GM23338 (cell line): ENCODE data around the gene CXorf65.

Source experiments
- CREB1 ChIP-seq: fragments of 250-450 bp; sonication (Bioruptor Pico); IDR thresholded peaks from 2 replicates; pipeline ENCODE4 v1.5.0; 2020; ENCODE audit warnings: low read depth, mild to moderate bottlenecking, moderate library complexity
- CTCF ChIP-seq, 2 experiments: fragments of 200-600 bp in 1 of 2; sonication (generic) in 1 of 2; conservative IDR thresholded peaks; 2 replicates each; pipeline versions ENCODE4 v1.5.1 to v1.6.1; 2016 to 2017; ENCODE audit warnings: antibody characterized with exemption in 2 of 2, low read depth in 2 of 2, mild to moderate bottlenecking in 2 of 2, moderate library complexity in 1 of 2
- EZH2 ChIP-seq: fragments of 200-600 bp; sonication (generic); IDR thresholded peaks from one replicate; pipeline ENCODE4 v1.8.0; 2017; ENCODE audit warnings: antibody characterized with exemption, mild to moderate bottlenecking, low read depth; ENCODE audit not compliant: unreplicated experiment
- EZH2phosphoT487 ChIP-seq: fragments of 200-600 bp; sonication (generic); IDR thresholded peaks from one replicate; pipeline ENCODE4 v1.8.1; 2018; ENCODE audit warnings: antibody characterized with exemption; ENCODE audit not compliant: unreplicated experiment
- POLR2AphosphoS5 ChIP-seq: IDR thresholded peaks from 2 replicates; pipeline ENCODE4 v1.6.1; 2016; ENCODE audit warnings: antibody characterized with exemption, low read depth
- REST ChIP-seq: IDR thresholded peaks from one replicate; pipeline ENCODE4 v1.6.1; 2018; ENCODE audit warnings: antibody characterized with exemption; ENCODE audit not compliant: unreplicated experiment
- ZNF114 ChIP-seq: fragments of 250-450 bp; sonication (Bioruptor Pico); IDR thresholded peaks from 2 replicates; pipeline ENCODE4 v1.5.0; 2020; ENCODE audit warnings: mild to moderate bottlenecking, moderate library complexity

GRCh38 chrX:71081330-71082123, 25.0 kb downstream of the CXorf65 start:
- no peak for TF ChIP-seq CTCF (conservative IDR thresholded peaks at IDR 0.05; ENCODE audit: low read depth in 2 of 2)
- no peak for TF ChIP-seq EZH2
- TF ChIP-seq POLR2AphosphoS5, result no peak
- no peak for TF ChIP-seq EZH2phosphoT487
- TF ChIP-seq REST, result no peak
- TF ChIP-seq CREB1 (CRISPR knock-in tag), result no peak
- no peak for TF ChIP-seq ZNF114
